ENCODE results near the gene KCNH2.

The KCNH2 gene

DNA sequence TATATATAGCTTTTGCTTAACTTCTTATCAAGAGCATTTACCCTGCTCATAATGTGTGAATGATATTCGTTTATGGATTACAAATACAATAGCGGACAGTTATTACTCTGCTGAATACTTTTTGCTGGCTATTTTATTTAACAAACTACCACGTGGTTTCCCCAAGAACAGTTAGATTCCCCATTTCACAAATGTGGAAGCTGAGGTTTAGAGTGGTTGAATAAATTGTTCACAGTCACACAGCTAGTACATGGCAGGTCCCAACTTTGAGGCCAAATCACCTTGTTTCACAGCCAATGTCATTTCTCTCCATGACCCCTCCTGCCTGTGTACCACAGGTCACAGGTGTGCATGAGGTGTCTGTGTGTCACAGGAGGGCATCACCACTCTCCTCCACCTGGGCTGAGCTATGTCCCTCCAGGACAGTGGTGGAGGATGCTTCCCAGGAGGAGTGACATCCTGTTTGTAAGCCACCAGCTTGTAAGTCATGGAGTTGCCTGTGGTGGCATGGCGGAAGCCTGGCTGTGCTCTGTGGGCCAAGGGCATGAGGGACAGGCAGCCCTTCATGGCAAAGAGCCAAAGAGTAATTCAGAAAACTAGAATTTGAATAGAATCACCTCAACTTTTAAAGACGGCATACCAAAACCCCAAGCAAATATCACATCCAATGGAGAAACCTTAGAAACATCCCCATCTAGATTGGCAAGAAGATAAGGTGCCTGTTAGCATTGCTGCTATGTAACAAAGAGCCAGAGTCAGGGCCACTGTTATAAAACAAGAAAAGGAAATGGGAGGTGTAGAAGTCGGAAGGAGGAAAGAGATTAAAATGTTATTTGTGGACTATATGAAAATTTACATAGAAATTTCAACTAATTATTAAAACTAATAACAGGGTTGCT lies 73.9 kb downstream of the KCNH2 start:
- no peak for DNase-seq

DNA sequence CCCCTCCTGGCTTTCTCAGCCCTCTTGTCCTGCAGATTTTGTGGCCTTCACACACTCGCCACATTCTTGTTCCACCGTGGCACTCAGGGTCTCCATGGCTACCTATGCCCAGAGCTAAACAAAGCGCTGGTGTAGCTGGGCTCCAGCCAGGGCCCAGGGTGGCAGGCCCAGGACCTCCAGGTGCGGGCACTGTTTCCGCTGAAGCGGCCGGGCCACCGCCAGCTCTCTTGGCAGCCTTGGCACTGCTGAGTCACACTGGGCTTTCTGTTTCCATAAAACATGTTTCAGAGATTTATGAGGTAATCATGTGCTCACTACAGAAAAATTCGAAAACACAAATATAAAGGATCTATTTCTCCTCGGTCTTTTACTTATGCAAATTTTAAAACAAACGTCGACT lies 74.5 kb downstream of the KCNH2 start:
- DNase-seq: no peak

DNA sequence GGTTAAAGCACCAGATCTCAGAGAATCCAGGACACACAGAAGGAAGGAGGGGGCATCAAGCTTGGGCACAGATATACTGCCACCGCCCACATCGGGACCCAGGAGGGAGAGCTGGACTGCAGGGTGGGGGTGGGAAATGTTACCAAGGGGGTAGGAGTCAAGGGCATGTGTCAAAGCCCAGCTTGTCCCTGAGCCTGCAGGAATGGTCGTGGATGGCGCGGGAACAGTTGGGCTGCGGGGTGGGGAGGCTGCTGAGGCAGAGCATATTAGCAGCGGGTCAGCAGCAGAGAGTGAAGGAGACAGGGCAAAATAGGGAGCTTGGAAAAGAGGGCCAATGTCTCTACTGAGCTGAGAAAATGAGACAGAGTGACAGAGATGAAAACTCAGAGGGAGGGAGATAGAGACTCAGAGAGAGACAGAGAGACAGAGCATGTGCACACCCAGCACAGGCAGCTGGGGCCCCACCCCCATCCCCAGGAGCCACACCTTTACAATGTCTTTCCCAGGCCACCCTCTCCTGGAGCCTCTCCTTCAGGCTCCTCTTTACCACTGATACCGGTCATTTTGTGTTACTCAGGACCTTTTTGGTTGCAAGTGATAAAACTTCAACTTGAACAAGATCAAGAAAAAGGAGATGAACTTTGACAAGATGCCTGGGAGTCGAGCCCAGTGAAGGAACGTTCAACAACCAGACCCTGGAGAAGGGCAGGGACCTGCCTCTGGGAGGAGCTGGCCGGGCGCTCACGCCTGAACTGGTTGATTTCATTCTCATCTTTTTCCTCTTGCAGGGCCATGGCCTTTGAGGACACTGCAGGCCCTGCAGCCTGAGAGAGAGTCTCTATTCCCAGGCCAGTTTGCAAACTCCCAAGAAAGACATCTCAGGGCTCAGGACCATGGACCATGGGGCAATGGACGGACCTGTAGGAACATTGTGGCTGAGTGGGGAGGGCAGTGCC lies 75.8 kb downstream of the KCNH2 start:
- DNase-seq: no peak

DNA sequence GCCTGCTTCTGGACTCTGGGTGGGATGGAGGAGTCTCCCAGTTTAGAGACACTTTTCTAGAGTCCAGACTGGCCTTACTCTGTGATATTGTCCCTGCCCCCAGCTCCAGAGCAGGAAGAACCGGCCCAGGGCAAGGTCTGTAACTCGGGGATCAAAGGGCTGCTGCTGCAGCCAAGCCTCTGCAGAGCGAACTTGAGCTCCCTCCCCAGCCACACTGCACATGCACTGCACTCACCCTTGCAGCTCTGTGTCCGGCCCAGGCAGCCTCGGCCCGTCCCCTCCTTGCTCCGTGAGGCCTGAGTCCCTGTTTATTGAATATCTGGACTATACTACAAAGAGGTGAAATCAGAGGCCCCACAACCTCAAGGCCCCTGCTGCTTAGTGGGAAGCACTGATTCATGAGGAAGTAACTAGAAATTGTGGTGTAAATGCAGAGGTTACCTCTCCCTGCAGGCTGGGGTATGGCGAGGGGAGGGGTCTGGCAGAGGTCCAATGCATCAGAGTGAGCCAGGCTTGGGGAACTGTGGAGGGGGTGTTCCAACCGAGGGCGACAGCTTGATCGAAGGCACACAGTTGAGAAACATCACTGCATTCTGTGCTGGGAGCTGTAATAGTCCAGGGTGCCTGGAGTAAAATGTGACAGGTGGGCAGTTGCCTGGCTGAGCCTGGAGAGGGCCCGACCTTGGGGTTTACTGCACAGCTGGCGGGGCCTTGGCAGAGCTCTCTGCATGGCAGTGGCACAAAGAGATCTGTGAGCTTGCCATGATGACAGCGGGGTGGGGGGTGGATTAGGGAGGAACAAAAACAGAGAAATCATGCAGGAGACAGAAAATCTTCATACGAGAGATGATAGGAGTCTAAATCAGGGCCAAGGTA lies 76.7 kb downstream of the KCNH2 start:
- DNase-seq: no peak

DNA sequence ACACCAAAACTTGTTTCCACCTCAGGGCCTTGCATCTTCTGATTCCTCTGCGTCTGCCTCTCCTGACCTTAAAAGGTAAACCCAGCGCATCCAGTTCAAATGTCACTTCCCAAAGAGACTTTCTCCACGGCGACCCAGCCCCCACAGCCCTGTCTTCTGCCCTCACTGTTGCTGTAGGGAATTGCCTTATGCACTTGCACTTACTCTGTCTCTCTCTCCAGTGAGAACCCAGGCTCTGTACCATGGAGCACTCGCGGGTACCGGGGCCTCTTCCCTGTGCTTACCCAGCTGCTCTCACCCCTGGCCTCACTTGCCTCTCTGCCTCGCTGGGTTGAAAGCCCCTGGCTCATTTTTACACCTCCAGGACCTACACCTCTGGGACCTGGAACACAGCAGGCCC lies 77.4 kb downstream of the KCNH2 start:
- DNase-seq: no peak

DNA sequence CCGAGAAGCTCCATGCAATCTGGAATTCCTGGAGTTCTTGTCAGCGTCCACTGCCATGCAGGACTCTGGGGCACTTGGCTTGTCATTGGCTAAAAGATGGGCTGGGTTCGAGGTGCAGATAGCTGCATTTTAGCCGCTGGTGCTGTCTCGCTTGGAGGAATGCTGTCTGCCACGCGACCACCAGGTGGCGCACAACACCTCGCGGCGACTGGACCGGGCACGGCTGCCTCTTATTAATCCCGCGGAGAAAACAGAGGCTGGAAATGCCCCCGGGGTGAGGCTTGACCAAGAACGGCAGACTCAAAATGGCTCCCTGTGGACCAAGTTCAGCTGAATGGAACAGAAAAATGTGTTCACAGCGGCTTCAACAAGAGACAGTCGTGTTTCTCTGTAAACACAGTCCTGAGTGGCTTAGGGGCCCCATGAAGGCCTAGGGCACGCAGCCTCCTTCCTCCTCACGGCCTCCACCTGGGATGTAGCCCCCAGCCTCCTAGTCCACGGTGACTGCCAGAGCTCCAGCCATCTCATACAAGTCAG lies 79.6 kb downstream of the KCNH2 start:
- DNase-seq: peak; percentile 76 to 78

DNA sequence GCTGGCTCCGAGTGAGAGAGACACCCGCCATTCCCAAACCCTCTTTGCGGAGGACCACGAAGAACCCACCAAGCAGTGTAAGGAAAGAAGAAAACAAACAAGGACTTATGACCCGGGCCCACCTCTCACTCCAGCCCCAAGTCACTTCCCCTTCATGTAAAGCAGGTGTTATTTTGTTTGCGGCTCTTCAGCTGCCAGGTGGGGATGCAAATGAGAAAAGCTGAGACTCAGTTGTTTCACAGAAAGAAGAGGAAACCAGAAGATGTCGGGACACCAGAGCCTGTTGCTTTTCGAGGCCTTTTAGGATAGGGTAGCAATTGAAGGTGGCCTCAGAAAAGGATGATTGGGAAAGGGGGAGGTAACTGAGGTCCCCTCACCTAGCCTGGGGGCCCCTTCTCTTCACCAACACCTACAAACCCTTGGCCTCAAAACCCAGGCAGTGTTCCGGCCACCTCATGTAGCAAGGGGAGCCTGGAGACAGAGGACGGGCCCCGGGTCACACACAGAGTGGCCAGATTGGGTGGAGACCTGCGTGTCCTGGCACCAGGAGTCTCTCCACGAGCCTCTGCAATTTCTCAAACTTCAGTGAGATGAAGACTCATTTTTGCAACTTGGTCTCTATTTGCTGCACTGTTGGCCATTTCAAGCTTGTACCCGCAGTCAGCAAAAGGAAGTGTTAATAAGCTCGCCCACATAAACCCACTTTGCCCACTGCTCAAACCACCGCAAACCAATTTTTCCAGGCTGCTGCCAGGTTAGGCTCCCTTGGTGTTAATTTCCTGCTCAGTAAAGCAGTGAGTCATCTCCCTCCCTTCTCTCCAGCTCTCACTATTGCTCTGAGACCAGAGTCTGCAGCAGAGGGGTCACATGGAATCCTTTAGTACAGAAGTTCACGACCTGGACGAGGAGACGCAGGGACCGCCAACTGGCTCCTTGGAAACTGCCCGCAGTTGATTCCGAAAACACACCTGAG lies 80.3 kb downstream of the KCNH2 start:
- no peak for DNase-seq

DNA sequence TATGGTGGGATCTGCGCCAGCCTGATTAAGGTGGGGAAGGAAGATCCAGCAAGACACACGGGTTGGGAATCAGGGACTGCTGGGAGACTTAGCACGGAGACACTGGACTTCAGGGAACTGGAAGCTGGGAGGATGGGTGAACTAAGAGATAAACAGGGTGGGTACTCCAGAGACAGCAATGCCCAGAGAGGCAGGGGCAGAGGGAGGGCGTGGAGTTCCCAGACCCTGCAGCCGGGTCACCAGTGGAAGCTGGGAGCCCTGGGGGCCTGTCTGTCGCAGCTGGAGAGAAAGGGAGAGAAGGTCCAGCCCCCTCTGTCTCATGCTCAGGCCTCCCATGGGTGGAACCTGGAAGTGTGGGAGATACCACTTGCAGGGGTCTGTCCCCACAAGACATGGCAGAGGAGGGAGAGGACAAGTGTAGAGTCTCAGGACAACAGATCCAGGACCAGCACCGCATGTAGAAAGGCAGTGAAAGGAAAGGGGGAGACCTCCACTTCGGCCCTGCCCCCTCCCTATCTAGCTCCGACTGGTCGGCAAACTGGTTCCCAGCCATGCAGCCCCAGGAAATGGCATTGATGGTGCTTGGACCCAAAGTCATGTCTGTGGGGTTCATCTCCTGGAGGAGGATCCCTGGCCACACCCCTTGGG lies 81.4 kb downstream of the KCNH2 start:
- no peak for DNase-seq

DNA sequence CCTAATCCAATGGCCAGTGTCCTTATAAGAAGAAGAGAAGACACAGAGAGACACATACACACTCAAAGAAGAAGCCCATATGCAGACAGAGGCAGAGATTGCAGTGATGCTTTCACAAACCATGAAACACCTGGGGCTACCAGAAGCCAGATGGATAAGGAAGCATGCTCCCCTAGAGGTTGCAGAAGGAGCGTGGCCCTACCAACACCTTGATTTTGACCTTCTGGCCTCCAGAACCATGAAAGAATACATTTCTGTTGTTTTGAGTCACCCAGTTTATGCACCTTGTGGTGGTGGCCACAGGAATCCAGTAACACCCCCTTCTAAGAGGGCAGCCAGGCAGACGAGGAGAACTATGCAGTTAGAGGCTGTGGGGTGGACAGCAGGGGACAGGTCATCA lies 82.3 kb downstream of the KCNH2 start:
- DNase-seq: no peak

Data from activated CD4-positive, alpha-beta T cell treated with anti-CD3 and anti-CD28 coated beads, Interleukin-2, amount 50 U/mL, for 4 hours (primary cell).